GM19023 (cell line): Measurements from ENCODE around the gene CMTM4.

Source experiments
- ATAC-seq: cut with Tn5 transposase; IDR thresholded peaks from one replicate; pipeline ENCODE4 v1.9.1; 2021; ENCODE audit warnings: mild to moderate bottlenecking, moderate library complexity; ENCODE audit not compliant: unreplicated experiment

Gene CMTM4

DNA sequence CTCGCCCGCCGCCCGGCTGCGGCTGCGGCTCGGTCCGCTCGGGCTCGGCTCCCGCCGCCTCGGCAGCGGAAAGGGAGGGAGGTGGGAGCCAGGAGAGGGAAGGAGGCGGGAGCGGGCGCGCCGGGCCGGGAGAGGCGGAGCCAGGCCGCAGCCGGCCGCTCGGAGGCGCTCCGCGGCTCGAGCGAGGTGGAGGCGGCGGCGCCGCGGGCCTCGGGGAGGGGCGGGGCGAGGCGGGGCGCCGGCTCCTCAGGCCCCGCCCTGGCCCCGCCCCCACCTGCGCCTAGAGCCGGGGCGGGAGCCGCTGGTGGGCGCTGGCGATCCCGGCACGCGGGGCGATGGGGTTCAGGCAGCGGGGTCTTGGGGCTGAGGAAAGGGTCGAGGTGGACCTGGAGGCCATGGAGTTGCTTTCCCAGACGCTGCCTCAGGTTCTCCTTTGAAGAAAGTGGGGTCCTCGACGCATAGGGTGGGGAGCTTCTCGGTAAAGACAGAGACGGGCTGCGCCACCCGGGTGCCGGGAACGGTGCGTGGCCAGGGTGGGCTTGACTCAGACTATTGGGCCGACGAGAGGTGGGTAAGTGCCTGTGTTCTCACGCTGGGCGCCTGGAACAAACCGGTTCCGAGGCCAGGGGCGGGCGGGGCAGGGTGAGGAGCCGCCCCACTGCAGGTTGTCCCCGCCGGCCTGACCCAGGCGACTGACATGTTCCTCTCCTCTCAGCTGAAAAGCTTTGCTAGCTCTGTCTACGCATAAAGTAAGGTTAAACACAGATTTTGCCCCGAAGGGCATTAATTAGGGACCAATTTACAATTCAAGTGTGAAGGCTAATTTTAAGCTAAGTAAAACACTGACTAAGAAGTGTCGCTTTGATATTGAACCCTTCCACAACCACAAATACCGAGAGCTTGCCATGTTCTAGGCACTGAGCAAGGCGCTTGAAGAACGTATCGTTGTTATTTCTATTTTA lies at the start of gene CMTM4:
Gene CMTM4, minus strand, starts transcription at position 75 of the 962 bp plus-strand sequence. CDS start 218 bp downstream, outside the sequence.
- ATAC-seq, result peak; percentile 80

DNA sequence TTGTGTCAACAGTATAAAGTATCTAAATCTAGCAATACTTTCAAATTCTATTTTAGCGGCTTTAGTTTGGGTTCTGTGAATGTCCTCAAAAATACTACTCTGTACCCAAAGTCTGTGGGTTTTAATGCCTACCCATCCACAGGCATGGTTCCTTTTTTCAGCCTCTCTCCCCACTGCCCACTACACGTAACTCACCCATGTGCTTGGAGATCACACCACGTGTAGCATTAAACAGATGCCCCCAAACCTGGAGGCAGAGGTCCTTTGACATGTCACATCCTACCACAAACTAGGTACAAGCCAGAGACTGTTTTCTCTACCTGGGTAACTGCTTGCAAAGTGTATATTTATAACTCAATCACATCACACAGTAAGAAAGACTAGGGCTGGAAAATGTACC lies 49.5 kb upstream of the CMTM4 start:
- no peak for ATAC-seq

DNA sequence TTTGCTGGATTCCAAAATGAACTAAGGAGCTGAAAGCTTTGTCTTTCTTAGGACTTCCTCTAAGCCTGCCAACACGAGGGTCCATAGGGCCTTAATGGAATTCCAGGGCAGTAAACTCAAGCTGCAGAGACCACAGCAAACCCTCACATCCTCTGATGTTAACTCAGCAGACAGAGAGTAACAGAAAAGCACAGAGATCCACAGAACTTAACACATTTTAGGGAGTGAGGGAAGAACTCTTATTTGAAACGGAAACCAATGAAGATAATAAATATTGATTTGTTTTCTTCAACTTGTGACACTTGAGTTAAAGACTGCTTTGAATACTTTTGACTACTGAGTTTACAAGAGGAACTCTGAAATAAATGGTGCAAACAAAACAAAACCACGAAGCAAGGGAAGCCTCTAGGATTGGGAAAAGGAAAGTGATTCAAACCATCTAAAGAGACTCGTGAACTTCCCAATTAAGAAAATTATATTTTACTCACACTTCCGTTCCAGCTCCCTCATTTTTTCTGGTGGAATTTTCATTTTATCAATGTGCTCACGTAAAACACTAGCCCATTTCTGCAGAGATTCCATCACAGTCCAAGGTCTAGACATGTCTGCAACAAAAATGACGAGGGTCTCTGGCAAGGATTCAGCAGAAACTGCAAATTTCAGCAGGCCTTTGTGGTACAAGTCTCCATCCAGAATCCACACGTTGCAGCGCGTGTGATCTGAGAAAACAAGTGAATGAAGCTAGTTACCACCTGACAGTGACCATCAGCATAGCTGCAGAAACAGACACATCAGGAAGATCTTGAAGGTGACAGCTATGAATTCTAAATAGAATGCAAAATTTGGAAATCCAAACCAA lies 45.6 kb upstream of the CMTM4 start:
- no peak for ATAC-seq

DNA sequence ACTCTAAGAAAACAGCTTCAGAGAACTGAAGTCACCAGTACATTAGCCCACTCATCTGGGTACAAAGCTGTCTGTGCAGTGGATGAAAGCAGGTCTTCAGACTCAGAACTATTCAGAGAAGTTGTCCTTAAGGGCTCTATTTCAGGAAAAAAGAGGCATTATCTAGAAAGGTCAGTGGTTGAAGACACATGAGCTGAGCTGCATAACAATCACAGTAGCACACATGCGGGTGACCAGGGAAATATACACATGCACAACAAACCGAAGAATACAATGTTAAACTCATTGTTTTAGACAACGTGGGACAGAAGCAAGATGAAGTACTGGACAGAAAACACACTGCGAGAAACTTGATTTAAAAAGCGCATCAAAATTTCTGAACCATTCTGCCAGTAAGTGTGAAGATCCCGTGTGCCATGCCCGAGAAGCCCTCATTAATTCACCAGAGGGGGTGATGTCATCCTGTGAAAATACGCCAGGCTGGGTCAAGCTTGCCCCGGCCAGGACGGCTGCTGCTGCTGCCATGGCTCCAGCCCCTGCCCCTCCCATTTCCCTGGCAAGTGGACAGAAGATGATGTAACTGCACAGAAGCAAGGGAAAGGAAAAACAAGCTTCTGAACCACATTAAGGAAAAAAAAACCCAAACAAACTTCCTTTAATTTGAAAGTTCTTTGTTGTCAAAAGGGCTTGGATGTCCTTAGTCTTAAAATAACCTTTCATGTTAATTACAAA lies 44.8 kb upstream of the CMTM4 start:
- ATAC-seq, result no peak

DNA sequence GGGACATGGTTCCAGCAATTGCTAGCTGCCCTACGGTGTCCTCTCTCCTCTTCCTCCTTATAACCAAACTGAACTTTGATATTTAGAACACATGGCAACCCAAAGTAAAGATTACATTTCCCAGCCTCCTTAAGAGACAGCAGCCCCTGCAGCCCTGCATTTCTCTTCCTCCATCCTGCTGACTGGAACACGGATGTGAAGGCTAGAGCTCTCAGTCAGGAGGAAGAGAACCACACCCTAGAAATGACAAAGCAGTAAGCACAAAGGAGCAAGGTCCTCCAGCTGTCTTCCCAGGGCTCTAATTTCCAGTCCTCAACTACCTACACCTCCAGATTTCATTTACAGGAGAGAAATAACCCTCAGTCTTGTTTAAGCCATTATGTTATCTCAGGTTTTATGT lies 44.0 kb upstream of the CMTM4 start:
- no peak for ATAC-seq

DNA sequence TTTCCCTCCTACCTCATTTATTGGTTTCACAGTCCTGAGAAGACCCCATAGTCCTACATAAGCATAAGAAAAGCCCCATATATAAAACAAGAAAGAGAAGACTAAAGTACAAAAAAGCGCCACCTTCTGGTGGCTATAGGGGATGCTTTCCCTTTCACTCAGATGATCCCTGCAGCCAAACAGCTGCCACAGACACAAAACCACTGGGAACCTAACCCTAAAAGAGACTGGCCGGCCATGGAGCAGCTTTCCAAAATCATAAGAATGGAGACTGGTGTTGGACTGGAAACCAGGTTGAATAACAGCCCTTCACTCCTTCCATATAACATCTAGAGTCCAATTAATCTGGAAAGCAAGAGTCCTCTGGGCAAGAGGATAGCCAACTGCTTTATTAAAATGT lies 43.5 kb upstream of the CMTM4 start:
- no peak for ATAC-seq

DNA sequence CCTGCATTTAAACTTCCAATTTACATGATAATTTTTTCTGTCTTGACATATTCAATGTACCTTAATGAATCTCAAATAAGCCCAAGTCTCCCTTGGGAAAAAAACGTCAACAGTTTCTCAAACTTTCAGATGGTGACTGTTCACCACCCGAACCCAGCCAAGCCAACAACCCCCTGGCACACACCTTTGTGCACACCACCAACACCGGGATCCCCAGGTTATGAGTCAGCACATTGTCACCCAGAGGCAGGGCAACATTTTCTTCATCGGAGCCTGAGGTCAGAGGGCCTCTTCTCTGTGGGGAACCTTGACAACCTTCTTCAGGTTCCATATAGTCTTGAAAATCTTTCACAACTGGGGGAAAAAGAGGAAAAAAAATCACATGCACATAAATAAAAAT lies 39.3 kb upstream of the CMTM4 start:
- ATAC-seq, result no peak

DNA sequence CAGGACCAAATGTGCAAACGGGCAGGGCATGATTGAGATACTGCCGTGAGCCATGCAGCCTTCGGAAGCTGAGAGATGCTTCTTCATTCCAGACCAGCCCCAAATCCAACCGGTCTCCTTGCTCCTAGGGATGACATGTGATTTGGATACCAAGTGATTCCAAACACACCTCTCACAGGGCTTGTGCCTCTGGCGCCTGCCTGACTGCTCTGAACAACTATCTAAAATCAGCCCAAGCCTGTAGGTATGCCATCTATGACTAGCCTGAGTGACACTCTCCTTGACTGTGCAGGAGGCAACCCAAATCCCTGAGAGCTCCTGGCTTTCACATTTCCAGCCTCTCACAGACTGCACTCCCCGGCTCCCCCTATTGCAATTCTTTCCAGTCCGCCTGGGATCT lies 34.6 kb upstream of the CMTM4 start:
- no peak for ATAC-seq

DNA sequence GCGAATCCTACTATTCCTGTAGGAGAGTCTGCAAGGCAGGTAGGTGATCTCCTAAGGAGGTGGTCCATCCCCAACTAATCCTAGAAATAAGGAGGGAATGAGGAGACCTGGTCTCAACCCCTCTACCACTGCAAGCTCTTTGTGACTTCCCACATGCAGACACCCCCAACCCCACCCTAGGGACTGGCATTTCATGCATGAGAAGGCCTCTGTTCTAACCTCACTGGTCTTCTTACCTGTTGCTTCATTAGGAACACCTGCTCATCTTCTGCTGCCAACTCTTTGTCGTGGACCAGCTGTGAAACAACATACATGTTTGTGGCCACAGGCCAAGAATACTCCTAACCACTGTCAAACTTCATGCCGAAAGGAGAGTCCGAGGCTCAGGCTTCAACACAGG lies 32.3 kb upstream of the CMTM4 start:
- ATAC-seq, result no peak

DNA sequence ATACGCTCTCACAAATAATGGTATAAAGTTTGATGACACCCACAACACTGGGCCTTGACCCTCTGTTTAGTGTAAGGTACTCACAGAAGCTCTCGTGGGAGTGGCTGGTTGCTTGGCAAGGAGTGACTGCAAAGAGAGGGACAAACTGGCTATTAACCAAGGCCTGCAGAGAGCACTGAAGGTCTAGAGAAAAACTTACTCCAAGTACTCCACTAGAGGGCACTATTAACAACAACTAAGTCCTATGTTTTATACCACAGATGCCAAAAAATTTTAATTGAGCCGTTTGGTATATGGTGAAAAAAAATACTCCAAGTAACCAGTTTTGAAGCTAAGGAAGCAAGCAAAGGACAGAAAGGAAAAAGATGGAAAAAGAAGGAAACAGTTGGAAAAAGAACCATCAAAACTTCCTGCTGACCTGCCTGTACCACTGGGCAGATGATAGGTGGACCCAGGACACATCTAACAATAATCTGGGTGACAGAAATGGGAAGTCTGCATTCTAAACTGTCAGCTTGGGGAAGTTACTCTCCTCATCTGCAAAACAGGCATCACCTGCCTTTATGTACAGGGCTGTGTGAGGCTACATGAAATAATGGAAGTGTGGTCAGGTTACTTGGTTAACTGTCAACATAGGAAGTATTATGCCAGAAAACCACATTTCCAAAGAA lies 31.7 kb upstream of the CMTM4 start:
- ATAC-seq, result no peak

DNA sequence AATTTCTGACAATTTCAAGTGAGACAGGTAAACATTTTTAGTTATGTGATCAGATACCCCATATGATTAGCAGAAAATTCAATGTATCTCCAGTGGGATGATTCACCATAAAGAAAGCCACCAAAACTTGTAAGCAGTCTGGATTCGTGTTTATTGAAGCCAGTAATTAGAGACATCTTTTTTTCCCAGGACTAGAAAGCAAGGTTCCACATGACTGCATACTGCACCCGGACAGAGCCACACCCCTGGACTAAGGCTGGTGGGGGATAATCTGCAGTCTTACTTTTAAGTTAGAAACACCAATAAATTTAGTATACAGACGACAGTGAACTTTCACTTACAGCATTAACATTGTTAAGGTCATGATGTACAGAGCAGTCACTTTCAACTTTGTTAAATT lies 24.2 kb upstream of the CMTM4 start:
- ATAC-seq, result no peak

DNA sequence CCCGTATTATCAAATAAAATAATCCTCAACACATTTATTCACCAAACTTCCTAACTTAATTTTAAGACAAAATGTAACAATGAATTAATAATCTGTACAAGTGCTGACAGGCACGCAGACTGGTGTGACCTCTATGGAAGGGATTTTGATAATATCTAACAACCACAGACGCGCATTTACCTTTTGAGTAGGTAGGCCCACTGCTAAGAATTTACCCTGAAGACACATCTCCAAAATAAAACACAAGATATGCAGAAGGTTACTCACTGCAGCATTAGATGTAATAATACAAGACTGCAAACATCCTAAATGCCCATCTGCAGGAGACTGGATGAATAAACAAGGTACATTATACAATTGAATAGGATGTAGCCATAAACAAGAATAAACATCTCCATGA lies 22.7 kb upstream of the CMTM4 start:
- ATAC-seq, result no peak

DNA sequence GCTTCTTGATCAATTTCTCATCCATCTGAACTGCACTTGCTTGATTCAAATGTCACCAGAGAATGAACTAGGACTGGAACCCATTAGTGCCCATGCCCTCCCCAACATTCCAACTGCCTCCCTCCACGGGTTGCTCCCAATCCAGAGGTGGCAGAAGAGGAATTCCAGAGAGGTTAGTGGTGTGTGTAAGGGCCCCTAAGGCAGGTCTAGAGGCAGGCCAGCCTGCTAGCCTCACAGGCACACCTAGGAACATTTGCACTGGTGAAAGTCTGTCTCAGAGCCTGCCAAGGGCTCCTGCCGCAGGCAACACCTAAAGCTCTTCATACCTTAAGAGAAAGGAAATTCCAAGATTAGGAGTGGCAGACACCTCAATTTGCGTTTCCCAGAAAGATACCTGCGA lies 21.2 kb upstream of the CMTM4 start:
- no peak for ATAC-seq

DNA sequence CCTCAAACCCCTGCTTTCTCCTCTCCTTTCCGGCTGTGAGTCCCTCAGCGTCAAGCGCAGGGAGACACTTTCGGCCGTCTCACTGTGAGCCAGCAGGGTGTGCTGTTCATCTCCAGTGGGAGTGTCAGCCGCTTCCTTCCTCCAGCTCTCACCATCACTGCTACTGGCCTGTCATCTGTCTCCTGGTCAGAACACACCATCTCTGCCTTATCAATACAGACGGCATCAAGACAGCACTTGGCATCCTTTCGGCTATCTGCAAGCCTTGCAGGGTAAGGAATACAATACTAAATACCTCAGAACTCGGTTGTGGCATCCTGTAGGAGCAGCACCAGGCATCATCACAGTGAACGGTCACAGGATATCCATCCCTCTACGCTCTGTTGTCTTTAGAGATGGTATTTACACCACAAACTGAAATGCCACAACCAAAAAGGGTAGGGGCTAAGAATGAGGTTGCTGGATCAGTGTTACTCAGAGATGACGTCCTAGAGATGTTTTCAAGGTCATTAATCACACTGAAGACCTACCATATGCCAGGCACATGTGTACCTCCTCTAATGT lies 20.7 kb upstream of the CMTM4 start:
- no peak for ATAC-seq

DNA sequence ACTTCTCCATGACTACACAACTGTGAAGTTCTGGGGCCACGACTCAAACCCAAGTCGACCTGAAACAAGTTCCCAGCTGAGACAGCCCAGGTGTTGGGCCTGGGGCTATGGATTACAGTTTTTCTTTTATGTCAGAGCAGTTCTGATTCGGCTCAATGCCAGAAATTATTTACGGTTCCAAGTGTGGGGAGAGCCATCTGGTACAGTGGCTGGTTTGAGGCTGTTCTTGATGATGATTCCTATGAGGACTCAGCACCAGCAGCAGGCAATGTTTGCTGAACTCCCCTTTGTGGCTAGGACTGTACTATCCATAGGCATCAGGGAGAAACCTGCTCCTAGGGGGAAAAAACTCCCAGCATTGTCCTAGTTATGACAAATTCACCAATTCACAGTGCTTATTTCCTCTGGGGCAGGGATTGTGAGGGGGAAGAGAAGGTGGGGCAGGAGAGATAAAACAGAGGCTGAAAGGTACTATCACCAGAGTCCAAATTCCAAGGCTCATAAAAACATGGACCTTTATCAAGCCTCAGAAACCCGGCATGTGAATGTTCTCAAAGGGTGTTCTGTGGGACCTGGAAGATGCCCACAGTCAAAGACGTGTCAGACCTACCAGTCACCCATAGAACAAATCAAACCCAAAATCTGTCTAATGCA lies 18.2 kb upstream of the CMTM4 start:
- ATAC-seq, result no peak

DNA sequence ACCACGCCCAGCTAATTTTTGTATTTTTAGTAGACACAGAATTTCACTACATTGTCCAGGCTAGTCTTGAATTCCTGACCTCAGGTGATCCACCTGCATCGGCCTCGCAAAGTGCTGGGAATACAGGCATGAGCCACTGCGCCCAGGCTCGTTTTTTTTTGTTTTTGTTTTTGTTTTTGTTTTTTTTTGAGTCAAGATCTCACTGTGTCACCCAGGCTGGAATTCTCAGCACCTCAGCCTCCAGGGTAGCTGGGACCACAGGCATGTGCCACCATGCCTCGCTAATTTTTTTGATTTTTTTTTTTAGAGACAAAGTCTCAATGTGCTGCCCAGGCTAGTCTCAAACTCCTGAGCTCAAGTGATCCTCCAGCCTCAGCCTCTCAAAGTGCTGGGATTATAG lies 17.5 kb upstream of the CMTM4 start:
- no peak for ATAC-seq

DNA sequence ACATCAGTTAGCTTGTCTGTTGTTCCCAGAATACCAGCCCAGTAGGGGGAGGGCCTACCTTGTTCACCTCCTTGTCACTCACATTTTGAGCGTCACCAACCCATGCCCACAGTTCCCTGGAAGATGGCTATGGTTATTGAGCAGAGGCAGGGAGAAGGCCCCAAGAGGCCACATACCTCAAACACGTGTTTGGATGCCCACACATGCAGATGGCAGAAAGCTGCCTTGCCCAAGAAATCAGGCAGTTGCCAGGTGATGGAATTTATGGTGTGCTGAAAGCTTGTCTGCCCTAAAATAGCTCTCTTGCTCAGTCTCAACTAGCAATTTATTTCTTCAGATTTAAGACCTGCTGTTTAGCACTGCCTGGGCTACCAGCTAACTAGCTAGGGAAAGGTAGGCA lies 16.5 kb upstream of the CMTM4 start:
- ATAC-seq, result no peak

DNA sequence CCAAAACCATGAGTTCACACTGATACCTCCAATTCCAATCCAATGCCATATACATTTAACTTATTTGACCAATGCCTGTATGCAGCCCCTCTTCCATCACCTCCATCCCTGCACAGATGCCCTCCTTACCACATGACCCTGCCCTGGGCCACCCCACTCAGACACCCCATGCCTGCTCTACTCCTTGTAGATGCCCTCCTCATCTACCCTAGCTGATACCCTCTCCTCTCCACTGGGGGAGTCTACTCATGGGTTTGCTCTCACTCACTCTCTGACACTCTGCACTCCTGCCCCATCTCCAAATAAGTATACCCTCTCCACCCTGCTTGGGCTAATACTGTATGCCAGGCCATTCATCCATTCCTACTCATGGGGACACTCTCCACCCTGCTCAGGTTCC lies 16.0 kb upstream of the CMTM4 start:
- ATAC-seq, result no peak

DNA sequence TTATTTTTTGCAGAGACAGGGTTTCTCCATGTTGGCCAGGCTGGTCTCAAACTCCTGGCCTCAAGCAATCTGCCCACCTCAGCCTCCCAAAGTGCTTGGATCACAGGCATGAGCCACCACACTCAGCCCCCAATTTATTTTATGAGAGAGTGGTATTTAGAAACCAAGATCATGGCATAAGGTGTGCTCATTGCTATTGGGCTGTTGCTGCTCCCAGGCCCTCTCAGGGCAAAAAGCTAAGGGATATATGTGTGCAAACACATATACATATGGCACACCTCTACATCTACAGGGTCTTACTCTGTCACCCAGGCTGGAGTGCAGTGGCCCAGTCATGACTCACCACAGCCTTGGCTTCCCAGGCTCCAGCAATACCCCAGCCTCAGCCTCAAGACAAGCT lies 15.0 kb upstream of the CMTM4 start:
- ATAC-seq, result no peak

DNA sequence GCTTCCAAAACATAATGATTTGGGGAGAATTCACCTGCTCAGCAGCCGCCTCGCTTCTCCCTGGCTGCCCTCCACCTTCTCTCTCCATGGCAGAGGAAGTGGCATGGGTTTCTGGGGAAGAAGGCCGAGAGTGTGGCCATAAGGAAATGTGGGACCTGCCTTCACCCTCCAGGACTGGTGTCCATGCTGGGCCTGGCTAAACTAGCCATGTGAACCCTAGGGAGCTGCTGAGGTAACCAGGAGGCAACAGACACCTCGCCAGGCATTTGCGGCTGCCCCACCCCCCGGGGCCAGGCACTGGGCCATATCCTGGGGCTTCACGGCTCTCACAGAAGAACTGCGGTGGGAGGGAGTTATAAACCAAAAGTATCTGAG lies 9.9 kb upstream of the CMTM4 start:
- ATAC-seq, result no peak
